Heart right ventricle (tissue), 16 donors: ENCODE results near the gene MTUS2. TPM values are rescaled to one million over a fixed set of nuclear protein-coding genes. Genes with fewer than 3 reads are reported as not detected.
A peak's percentile ranks its signal among the peaks of the same experiment; 100 is the strongest.

Experiments
- ATAC-seq, 8 donors: fragments of 200-7000 bp; cut with Tn5 transposase; one replicate each; pipeline ENCODE4 v1.9.1; 2020; ENCODE audit warnings: mild to moderate bottlenecking in 8 of 8, moderate library complexity in 8 of 8, moderate number of reproducible peaks in 1 of 8
- DNase-seq, 2 donors: peaks; one replicate each; pipeline ENCODE4 v3.0.0-alpha.2; 2020
- H3K27ac ChIP-seq, 10 donors: fragments of 200-600 bp; sonication (generic) in 2 of 10; one replicate each; pipeline versions ENCODE4 v1.5.0 to v1.8.0; 2020 to 2022; ENCODE audit warnings: mild to moderate bottlenecking in 3 of 10
- H3K27me3 ChIP-seq, 7 donors: fragments of 200-600 bp; one replicate each; pipeline ENCODE4 v1.8.0; 2021 to 2022; ENCODE audit warnings: mild to moderate bottlenecking in 2 of 7
- H3K36me3 ChIP-seq, 9 donors: fragments of 200-600 bp; sonication (generic) in 1 of 9; one replicate each; pipeline versions ENCODE4 v1.5.0 to v1.8.0; 2020 to 2022; ENCODE audit warnings: mild to moderate bottlenecking in 2 of 9
- H3K4me1 ChIP-seq, 9 donors: fragments of 200-600 bp; sonication (generic) in 1 of 9; one replicate each; pipeline versions ENCODE4 v1.5.0 to v1.8.0; 2020 to 2022; ENCODE audit warnings: mild to moderate bottlenecking in 4 of 9
- H3K4me3 ChIP-seq, 10 donors: fragments of 200-600 bp; sonication (generic) in 2 of 10; one replicate each; pipeline versions ENCODE4 v1.5.0 to v1.8.0; 2020 to 2022; ENCODE audit warnings: mild to moderate bottlenecking in 7 of 10, moderate library complexity in 2 of 10
- H3K9me3 ChIP-seq, 11 donors: fragments of 200-600 bp in 10 of 11; sonication (generic) in 2 of 11; one replicate each; pipeline versions ENCODE4 v1.5.0 to v1.8.0; 2013 to 2022; ENCODE audit warnings: mild to moderate bottlenecking in 2 of 11, control low read depth in 1 of 11, moderate library complexity in 1 of 11
- WGBS, 2 donors: extraction: QIAGEN DNeasy Blood & Tissue Kit; methylation state at CpG; one replicate each; pipeline ENCODE4 v1.1.7; 2013; ENCODE audit warnings: inconsistent platforms in 1 of 2; 5-methylcytosine and 5-hydroxymethylcytosine counted together
- intact Hi-C, 10 donors: fragments of 100-400 bp; cut with DNase I; formaldehyde crosslinking; loops; one replicate each; pipeline versions ENCODE4 v1.11.1 to v1.14.2; 2022
- polyA plus RNA-seq, 2 donors: library from polyadenylated mRNA; stranded (reverse); fragments of 200-250 nt; gene quantifications; one replicate each; pipeline ENCODE4 v1.2.3, GENCODE V29; 2013
- total RNA-seq, 10 donors: library from RNA; stranded (reverse); fragmentation: NEBNext Ultra II Directional in 3 of 10; extraction: Animal tissue kit (Norgen Biotek cat#: 25700) in 3 of 10; gene quantifications; one replicate each; pipeline versions ENCODE4 v1.2.1 to v1.2.4, GENCODE V29; 2021 to 2023
- TF ChIP-seq, protein P1 (sequence below), 9 donors: fragments of 200-600 bp; sonication (generic) in 2 of 9; IDR thresholded peaks; one replicate each; pipeline versions ENCODE4 v1.5.0 to v1.8.0; 2021 to 2022; ENCODE audit warnings: antibody characterized with exemption in 9 of 9, mild to moderate bottlenecking in 5 of 9, moderate library complexity in 1 of 9
- donor health status: Arrhythmogenic right ventricular cardiomyopathy.
- donor health status: ischemic (EF 13 %, LVEDD 7.1; RV severe dilation, severe dysfunction).
- donor health status: healthy with polysubstance abuse.
- donor health status: DM: no; HTN: yes; CAD: no.
- donor health status: DM: no; HTN: no; CAD: no.
- donor health status: ischemic (EF 25% LVEDD 6.9; RV normal size, moderate dysfunction).
- donor health status: ischemic (EF 25% LVEDD 5.7; RV mildly dilated, moderate dysfunction).
- donor health status: healthy.
- donor health status: DM: yes; HTN: yes; CAD: no.
- donor health status: Ischemic cardiomyopathy.
- donor health status: ischemic (EF 35%, LVEDD 5.7; RV mildly dilated, moderate dysfunction).
- donor health status: nonischemic (EF 11% LVEDD 7.7; RV severe dilation, severe dysfunction).
- donor health status: DM: yes; HTN: yes; CAD: no.
- donor health status: PGD.
- donor health status: ischemic (EF 29% LVEDD 5.4; RV normal size, mild dysfunction).
- donor health status: nonischemic (EF 23%, LVEDD 6.1; RV moderate dilation, normal function).

The MTUS2 gene
- total and polyA plus RNA-seq, 12 donors = 18.7 to 159 (median 65.6) TPM

- intact Hi-C loops = loop anchor here in 2 of 10 donors (5.0 to 10.0 kb wide), 2 partner anchors 414 to 606 kb away; no protein-coding TSS in a partner anchor
- H3K4me1 ChIP-seq = peaks cover 5 to 36% (median 21%) of the 10 kb centered on the region in 9 donors
- DNase-seq = no peak
- H3K27ac ChIP-seq = no peak overlapping the region
- H3K36me3 ChIP-seq = peaks cover 0 to 34% (median 0%) of the 10 kb centered on the region in 9 donors
- TF ChIP-seq, protein P1, sequence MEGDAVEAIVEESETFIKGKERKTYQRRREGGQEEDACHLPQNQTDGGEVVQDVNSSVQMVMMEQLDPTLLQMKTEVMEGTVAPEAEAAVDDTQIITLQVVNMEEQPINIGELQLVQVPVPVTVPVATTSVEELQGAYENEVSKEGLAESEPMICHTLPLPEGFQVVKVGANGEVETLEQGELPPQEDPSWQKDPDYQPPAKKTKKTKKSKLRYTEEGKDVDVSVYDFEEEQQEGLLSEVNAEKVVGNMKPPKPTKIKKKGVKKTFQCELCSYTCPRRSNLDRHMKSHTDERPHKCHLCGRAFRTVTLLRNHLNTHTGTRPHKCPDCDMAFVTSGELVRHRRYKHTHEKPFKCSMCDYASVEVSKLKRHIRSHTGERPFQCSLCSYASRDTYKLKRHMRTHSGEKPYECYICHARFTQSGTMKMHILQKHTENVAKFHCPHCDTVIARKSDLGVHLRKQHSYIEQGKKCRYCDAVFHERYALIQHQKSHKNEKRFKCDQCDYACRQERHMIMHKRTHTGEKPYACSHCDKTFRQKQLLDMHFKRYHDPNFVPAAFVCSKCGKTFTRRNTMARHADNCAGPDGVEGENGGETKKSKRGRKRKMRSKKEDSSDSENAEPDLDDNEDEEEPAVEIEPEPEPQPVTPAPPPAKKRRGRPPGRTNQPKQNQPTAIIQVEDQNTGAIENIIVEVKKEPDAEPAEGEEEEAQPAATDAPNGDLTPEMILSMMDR (IDR thresholded peaks at IDR 0.05) = no peak
- peaks cover 0 to 4% (median 1%) of the 10 kb centered on the region in 7 donors for H3K27me3 ChIP-seq
- no peak for ATAC-seq
- H3K4me3 ChIP-seq = no peak overlapping the region
- no peaks in the 10 kb centered on the region for H3K9me3 ChIP-seq
- WGBS, 2 donors = 90 to 94% methylated on average over 12 of the region's 12 CpGs
Measured at GRCh38 chr13:29511106-29511796, 691.1 kb downstream of the MTUS2 start.

DNA sequence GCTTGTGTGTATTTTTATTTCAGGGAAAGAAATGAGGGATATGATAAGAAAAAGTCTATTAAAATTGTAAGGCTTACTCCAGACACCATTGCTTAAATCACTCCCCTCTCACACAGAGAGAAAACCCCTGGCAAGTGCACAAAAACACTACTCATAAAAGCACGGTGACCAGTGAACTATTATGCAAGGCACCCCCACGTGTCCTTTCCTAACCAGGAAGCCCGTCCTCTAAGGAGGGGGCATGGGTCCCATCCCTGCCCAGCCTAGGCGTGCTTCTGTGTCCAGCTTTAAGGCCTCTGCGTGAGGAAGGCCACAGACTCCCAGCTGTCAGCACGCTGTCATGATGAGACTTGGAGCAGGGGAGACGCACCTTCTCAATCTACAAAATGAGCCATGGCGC is 691.8 kb downstream of the MTUS2 start:
- no peak overlapping the region for H3K4me3 ChIP-seq
- no peak overlapping the region for H3K27ac ChIP-seq
- WGBS, 2 donors = 83 to 87% methylated on average over 8 of the region's 8 CpGs
- no peak for DNase-seq
- H3K27me3 ChIP-seq = peaks cover 0 to under 1% (median 0%) of the 10 kb centered on the region in 7 donors
- peaks cover 5 to 32% (median 21%) of the 10 kb centered on the region in 9 donors for H3K4me1 ChIP-seq
- no peaks in the 10 kb centered on the region for H3K9me3 ChIP-seq
- ATAC-seq = no peak
- TF ChIP-seq, protein P1 (IDR thresholded peaks at IDR 0.05) = no peak
- intact Hi-C loops = loop anchor here in 2 of 10 donors (5.0 to 10.0 kb wide), 2 partner anchors 413 to 605 kb away; no protein-coding TSS in a partner anchor
- peaks cover 0 to 41% (median 6%) of the 10 kb centered on the region in 9 donors for H3K36me3 ChIP-seq

GRCh38 chr13:29513002-29513980 is 693.2 kb downstream of the MTUS2 start:
- ATAC-seq (no peak), DNase-seq (no peak)
- Histone ChIP-seq H3K36me3 (peaks cover 0 to 54% (median 8%) of the 10 kb centered on the region in 9 donors), H3K9me3 (no peaks in the 10 kb centered on the region), H3K27ac (peak overlapping the region in 1 of 10 donors; percentile 15), H3K27me3 (no peaks in the 10 kb centered on the region), H3K4me1 (peaks cover 2 to 20% (median 11%) of the 10 kb centered on the region in 9 donors), H3K4me3 (no peak overlapping the region)
- 94% methylated on average over 24 of the region's 24 CpGs for WGBS, 2 donors
- TF ChIP-seq, protein P1 (IDR thresholded peaks at IDR 0.05) = no peak
- intact Hi-C loops = loop anchor here in 2 of 10 donors (5.0 to 10.0 kb wide), 2 partner anchors 412 to 604 kb away; no protein-coding TSS in a partner anchor
